LNCaP clone FGC (cell line): ENCODE results near the gene ZNF3.

ENCODE experiments used
- DNase-seq: peaks from one replicate; pipeline ENCODE4 v3.0.0-alpha.2; 2011; ENCODE audit warnings: low read depth
- H3K4me3 ChIP-seq: 2 replicates; pipeline ENCODE4 v1.5.1; 2011; ENCODE audit warnings: mild to moderate bottlenecking, low read depth, low read length, control low read depth
- TF ChIP-seq, protein P1 (sequence below): IDR thresholded peaks from 2 replicates; pipeline ENCODE4 v1.5.1; 2012; ENCODE audit warnings: mild to moderate bottlenecking; ENCODE audit not compliant: control insufficient read depth, insufficient read depth; ENCODE audit errors: extremely low read depth

Gene ZNF3

DNA sequence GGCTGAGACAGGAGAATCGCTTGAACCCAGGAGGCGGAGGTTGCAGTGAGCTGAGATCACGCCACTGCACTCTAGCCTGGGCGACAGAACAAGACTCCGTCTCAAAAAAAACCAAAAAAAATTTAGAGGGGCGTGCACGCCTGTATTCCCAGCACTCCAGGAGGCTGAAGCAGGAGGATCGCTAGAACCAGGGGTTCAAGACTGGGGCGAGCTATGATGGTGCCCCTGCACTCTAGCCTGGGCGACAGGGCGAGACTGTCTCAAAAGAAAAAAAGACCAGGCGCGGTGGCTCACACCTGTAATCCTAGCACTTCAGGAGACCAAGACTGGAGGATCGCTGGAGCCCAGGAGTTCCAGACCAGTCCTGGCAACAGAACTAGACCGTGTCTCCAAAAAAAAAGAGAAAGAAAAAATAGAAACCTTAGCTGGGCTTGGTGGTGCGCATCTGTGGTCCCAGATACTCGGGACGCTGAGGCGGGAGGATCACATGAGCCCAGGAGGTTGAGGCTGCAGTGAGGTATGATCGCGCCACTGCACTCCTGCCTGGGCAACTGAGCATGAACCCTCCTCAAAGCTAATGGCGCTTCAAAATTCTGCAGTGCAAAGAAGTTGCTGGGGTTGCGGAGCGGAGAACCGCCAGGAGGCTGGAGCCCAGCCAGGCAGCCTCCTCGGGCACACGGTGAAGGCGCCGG is 44.9 kb upstream of the ZNF3 start:
- peak overlapping the region; percentile 90 for H3K4me3 ChIP-seq
- DNase-seq = peak; percentile 56
- TF ChIP-seq, protein P1, sequence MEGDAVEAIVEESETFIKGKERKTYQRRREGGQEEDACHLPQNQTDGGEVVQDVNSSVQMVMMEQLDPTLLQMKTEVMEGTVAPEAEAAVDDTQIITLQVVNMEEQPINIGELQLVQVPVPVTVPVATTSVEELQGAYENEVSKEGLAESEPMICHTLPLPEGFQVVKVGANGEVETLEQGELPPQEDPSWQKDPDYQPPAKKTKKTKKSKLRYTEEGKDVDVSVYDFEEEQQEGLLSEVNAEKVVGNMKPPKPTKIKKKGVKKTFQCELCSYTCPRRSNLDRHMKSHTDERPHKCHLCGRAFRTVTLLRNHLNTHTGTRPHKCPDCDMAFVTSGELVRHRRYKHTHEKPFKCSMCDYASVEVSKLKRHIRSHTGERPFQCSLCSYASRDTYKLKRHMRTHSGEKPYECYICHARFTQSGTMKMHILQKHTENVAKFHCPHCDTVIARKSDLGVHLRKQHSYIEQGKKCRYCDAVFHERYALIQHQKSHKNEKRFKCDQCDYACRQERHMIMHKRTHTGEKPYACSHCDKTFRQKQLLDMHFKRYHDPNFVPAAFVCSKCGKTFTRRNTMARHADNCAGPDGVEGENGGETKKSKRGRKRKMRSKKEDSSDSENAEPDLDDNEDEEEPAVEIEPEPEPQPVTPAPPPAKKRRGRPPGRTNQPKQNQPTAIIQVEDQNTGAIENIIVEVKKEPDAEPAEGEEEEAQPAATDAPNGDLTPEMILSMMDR = no peak

DNA sequence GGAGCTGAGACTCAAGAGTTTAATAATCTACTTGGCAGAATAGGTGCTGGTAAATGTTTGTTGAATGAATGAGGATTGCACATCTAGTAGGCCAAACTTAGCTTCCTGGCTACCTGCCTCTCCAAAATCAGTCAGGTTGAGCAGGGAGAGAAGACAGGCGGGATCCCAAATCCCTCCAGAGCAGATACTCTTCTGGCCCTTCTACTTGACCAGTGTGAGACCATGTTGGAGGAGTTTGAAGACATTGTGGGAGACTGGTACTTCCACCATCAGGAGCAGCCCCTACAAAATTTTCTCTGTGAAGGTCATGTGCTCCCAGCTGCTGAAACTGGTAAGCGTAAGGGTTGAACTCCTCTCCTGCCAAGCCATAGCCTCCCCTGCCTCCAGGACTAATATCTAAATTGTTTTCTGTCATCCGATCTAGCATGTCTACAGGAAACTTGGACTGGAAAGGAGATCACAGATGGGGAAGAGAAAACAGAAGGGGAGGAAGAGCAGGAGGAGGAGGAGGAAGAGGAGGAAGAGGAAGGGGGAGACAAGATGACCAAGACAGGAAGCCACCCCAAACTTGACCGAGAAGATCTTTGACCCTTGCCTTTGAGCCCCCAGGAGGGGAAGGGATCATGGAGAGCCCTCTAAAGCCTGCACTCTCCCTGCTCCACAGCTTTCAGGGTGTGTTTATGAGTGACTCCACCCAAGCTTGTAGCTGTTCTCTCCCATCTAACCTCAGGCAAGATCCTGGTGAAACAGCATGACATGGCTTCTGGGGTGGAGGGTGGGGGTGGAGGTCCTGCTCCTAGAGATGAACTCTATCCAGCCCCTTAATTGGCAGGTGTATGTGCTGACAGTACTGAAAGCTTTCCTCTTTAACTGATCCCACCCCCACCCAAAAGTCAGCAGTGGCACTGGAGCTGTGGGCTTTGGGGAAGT is 43.0 kb upstream of the ZNF3 start:
- TF ChIP-seq, protein P1 = no peak
- H3K4me3 ChIP-seq = no peak overlapping the region
- DNase-seq = no peak

DNA sequence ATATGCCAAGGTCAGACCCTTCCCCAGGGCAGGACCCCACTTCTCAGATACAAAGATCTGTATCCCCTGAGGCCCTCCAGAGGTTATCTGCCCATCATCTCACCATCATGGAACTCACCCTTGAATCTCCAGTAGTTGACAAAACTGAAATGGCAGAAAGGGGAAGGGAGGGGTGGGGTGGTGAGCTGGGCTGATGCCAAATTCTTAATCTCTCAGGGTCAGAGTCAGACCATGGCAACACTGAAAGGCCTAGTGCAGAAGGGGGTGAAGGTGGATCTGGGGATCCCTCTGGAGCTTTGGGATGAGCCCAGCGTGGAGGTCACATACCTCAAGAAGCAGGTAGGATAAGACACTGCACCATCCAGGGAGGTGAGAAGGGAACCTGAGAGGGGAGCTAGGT is 41.0 kb upstream of the ZNF3 start:
- DNase-seq = no peak
- TF ChIP-seq, protein P1 = no peak
- H3K4me3 ChIP-seq = no peak overlapping the region

DNA sequence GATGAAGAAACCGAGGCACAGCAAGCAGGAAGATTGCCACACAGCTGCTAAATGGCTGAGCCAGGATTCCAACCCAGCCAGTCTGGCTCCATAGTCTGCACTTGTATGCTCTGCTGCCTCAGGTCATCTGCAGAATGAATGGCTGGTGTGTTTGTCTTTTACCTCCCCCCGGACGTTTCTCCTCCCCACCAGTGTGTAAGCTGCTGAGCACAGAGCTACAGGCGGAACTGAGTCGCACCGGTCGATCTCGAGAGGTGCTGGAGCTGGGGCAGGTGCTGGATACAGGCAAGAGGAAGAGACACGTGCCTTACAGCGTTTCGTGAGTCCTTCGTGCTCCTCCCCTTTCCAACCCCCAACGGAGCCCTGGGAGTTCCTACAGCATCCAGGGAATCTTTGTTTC is 40.5 kb upstream of the ZNF3 start:
- DNase-seq = no peak
- H3K4me3 ChIP-seq = no peak overlapping the region
- TF ChIP-seq, protein P1 = no peak

DNA sequence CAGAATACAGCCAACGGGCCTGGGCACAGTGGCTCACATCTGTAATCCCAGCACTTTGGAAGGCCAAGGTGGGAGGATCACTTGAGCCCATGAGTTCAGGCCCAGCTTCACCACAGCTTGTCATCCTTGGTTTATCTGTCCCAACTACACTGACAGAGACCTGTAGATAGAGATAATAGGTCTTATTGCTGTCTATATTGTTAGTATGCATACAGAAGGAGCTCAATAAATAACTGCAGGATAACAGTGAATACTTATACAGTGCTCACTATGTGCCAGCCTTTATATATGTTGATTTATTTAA is 39.2 kb upstream of the ZNF3 start:
- H3K4me3 ChIP-seq = no peak overlapping the region
- no peak for DNase-seq
- TF ChIP-seq, protein P1 = no peak

DNA sequence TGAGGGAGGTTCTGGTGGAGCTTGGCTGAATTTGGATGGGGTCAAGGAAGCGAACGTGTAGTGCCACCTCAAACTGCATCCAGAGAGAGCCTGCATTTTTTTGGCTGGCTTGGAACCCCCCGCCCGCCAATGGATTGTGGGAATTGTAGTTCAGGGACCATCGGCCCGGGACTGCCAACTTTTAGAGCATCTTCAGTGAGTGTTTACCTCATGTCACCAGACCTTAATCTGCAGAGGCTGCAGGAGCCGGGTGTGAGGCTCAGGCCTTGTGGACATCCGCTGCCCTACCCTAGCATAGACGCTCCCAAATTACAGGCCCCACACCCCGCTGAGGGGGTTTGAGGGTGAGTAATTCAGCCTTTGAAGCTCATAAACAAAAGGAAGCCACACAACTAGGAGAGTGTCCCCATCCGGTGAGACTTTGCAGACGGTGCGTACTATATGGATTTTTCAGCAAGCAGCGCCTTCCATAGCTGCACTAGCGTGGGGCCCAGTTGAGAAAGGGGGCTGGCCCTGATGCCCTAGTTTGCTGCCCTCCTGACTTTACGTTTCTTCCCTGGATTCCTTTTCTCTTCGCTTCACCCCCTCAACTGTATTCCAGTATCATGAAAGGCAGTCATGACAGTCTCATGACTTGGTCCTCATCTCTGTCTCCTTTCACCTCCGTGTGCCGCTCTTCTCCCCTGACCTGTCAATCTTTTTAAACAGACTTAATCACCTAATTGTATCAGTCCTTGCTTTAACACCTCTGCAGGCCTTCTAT is 38.6 kb upstream of the ZNF3 start:
- DNase-seq = no peak
- TF ChIP-seq, protein P1 = no peak
- H3K4me3 ChIP-seq = peak overlapping the region; percentile 89
